Measurements from ENCODE around the gene SLC16A3. TPM values are rescaled to one million over a fixed set of nuclear protein-coding genes. Genes with fewer than 3 reads are reported as not detected.
"Not testable (repeated sequence)": the region's sequence is repeated elsewhere in the genome, so short reads cannot be mapped to it uniquely, and the experiment has no call there.

SLC16A3 gene
- total RNA-seq, 1 donor from 2014 or later: 81.9 TPM

DNA sequence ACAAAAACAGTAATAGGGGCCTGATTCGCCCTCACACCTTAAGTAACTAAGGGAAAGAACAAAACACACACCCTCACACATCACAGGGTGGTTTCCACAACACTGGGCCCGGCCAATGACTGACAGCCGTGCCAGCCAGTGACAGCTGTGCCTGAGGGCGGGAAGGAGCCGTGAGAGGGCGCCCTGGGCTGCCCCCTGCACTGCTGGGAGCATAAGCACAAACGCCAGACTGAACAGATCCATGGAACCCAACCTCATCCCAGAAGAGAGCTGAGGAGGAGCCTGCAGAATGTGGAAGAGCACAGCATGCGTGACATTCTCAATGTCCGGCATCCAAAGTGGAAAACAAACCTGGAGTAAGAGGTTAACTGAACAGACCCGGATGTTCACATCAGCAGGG, 28.6 kb downstream of the SLC16A3 start:
- ATAC-seq: peak; percentile 74 to 78
- TF ChIP-seq, protein P1, sequence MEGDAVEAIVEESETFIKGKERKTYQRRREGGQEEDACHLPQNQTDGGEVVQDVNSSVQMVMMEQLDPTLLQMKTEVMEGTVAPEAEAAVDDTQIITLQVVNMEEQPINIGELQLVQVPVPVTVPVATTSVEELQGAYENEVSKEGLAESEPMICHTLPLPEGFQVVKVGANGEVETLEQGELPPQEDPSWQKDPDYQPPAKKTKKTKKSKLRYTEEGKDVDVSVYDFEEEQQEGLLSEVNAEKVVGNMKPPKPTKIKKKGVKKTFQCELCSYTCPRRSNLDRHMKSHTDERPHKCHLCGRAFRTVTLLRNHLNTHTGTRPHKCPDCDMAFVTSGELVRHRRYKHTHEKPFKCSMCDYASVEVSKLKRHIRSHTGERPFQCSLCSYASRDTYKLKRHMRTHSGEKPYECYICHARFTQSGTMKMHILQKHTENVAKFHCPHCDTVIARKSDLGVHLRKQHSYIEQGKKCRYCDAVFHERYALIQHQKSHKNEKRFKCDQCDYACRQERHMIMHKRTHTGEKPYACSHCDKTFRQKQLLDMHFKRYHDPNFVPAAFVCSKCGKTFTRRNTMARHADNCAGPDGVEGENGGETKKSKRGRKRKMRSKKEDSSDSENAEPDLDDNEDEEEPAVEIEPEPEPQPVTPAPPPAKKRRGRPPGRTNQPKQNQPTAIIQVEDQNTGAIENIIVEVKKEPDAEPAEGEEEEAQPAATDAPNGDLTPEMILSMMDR (IDR thresholded peaks at IDR 0.05): no peak
- H3K27me3 ChIP-seq (ENCODE audit: low read depth): no peaks in the 10 kb centered on the region
- no peak overlapping the region for H3K4me3 ChIP-seq
- no peak for DNase-seq
- no peak overlapping the region for H3K27ac ChIP-seq
- no peaks in the 10 kb centered on the region for H3K9me3 ChIP-seq
- intact Hi-C loops (cut with DNase I): no loop called here
- peaks cover 8% of the 10 kb centered on the region for H3K4me1 ChIP-seq
- H3K36me3 ChIP-seq: peaks cover 81% of the 10 kb centered on the region

DNA sequence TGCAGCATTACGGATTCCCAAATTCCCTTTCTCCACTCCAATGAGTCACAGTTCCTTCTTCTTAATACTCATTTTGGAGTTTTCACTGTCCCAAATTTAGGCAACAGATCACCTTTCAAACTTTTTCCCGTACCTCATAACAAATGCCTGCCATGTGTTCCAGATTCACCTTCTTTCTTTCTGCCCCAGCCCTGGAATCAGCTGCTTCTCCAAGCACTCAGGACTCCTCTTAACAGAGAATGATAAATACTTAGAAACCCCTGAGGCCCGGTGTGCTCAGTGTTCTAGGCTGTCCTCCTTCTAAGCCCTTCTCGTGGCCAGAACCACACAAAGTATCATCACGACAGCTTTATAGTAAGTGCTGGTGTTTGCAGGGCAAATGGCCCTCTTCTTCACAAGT, 29.7 kb downstream of the SLC16A3 start:
- TF ChIP-seq, protein P1 (IDR thresholded peaks at IDR 0.05): no peak
- ATAC-seq: no peak

DNA sequence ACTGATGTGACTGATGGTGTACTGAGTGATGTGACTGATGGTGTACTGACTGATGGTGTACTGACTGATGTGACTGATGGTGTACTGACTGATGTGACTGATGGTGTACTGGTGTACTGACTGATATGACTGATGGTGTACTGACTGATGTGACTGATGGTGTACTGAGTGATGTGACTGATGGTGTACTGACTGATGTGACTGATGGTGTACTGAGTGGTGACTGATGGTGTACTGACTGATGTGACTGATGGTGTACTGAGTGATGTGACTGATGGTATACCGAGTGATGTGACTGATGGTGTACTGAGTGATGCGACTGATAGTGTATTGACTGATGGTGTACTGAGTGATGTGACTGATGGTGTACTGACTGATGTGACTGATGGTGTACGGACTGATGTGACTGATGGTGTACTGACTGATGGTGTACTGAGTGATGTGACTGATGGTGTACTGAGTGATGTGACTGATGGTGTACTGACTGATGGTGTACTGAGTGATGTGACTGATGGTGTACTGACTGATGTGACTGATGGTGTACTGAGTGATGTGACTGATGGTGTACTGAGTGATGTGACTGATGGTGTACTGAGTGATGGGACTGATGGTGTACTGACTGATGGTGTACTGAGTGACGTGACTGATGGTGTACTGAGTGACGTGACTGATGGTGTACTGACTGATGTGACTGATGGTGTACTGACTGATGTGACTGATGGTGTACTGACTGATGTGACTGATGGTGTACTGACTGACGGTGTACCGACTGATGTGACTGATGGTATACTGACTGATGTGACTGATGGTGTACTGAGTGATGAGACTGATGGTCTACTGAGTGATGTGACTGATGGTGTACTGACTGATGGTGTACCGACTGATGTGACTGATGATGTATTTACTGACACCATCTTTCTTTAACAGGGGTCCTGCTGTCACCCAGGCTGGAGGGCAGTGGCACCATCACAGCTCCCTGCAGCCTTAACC, 31.4 kb downstream of the SLC16A3 start:
- Histone ChIP-seq H3K4me1 (peaks cover 17% of the 10 kb centered on the region), H3K36me3 (peaks cover 94% of the 10 kb centered on the region)
- H3K4me3 ChIP-seq; ATAC-seq; H3K27ac ChIP-seq; DNase-seq; intact Hi-C loops (cut with DNase I); H3K27me3 ChIP-seq (ENCODE audit: low read depth); H3K9me3 ChIP-seq: not testable (repeated sequence)

More for the DNA sequence above, 29.7 kb downstream of the SLC16A3 start:
- H3K36me3 ChIP-seq: peaks cover 81% of the 10 kb centered on the region
- no peaks in the 10 kb centered on the region for H3K27me3 ChIP-seq (ENCODE audit: low read depth)
- DNase-seq: no peak
- no peak overlapping the region for H3K4me3 ChIP-seq
- H3K4me1 ChIP-seq: peaks cover 16% of the 10 kb centered on the region
- no peak overlapping the region for H3K27ac ChIP-seq
- intact Hi-C loops (cut with DNase I): no loop called here
- no peaks in the 10 kb centered on the region for H3K9me3 ChIP-seq

DNA sequence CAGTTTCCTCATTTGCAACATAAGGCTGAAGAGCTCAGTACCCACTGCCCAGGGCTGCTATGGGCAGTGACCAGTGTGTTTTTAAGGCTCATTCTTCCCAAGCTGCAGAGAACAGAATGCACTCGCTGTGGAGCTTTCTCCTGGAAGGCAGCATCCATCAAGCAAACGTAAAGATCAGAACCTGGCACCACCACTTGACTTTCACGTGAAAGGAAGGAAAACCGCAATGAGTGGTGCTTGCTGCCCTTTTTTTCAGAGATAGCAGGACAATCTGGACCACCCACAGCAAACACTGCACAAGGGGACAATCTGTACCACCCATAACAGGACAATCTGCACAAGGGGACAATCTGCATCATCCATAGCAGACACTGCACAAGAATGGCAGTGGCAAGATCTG, 33.5 kb downstream of the SLC16A3 start:
- DNase-seq (no peak), ATAC-seq (no peak)
- Histone ChIP-seq H3K27me3 (ENCODE audit: low read depth) (no peaks in the 10 kb centered on the region), H3K4me3 (no peak overlapping the region), H3K27ac (no peak overlapping the region), H3K4me1 (peaks cover 35% of the 10 kb centered on the region), H3K9me3 (no peaks in the 10 kb centered on the region), H3K36me3 (peaks cover 93% of the 10 kb centered on the region)
- intact Hi-C loops (cut with DNase I): no loop called here
- TF ChIP-seq, protein P1 (IDR thresholded peaks at IDR 0.05): no peak

DNA sequence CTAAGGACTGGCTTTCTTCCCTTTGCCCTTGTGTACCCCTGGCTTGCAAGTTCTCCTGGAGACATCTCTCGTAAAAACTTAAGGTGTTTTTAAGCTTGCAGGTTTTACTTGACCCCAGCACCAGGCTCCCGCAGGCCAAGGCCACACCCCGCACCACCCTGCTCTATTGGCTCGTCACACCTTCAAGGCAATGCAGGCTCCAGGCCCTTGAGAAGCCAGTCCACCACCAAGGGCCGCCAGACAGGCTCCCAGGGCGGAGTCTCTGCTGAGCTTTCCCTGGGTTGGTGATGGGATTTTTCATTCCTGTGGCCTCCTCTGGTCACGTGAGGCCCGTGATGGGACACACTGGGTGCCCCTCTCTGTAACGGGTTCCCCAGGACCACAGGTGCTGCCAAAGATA, 34.8 kb downstream of the SLC16A3 start:
- ATAC-seq (peak; percentile 28 to 36), DNase-seq (no peak)
- peaks cover 88% of the 10 kb centered on the region for H3K36me3 ChIP-seq
- H3K4me1 ChIP-seq: peaks cover 46% of the 10 kb centered on the region
- TF ChIP-seq, protein P1 (IDR thresholded peaks at IDR 0.05): no peak
- intact Hi-C loops (cut with DNase I): no loop called here
- H3K27me3 ChIP-seq (ENCODE audit: low read depth): no peaks in the 10 kb centered on the region
- H3K27ac ChIP-seq: peak overlapping the region; percentile 49
- H3K4me3 ChIP-seq: no peak overlapping the region
- H3K9me3 ChIP-seq: no peaks in the 10 kb centered on the region

DNA sequence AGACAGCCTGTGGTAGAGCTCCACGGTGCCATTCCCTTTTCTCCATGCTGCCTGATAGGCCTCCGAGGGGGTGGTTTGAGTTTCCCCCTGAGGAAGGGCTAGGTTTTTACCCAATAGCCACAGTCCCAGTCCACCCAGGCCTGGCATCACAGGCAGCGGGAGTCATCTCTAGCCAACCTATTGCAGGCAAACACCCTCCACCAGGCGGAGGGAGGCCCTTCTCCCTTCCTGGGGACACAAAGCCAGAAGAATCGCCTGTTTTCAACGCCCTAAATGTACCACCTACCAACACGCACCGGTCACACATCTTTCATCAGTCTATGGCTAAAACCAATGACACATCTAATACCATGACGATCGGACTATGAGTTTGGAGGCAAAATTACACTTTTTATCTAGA, 37.3 kb downstream of the SLC16A3 start:
- Histone ChIP-seq H3K4me3 (no peak overlapping the region), H3K9me3 (no peaks in the 10 kb centered on the region), H3K27ac (peak overlapping the region; percentile 88), H3K27me3 (ENCODE audit: low read depth) (no peaks in the 10 kb centered on the region), H3K36me3 (peaks cover 94% of the 10 kb centered on the region), H3K4me1 (peaks cover 71% of the 10 kb centered on the region)
- no peak for ATAC-seq
- TF ChIP-seq, protein P1 (IDR thresholded peaks at IDR 0.05): no peak
- peak; percentile 37 for DNase-seq
- intact Hi-C loops (cut with DNase I): no loop called here
